Ishikawa (cell line): ENCODE measurements around the gene MRPL10.

Experiments used
- CEBPB ChIP-seq: IDR thresholded peaks from 2 replicates; pipeline ENCODE4 v1.6.1; 2012
- CREB1 ChIP-seq: IDR thresholded peaks from 2 replicates; pipeline ENCODE4 v1.6.1; 2012; ENCODE audit warnings: low read depth
- EGR1 ChIP-seq: IDR thresholded peaks from 2 replicates; pipeline ENCODE4 v1.6.1; 2012
- EP300 ChIP-seq: IDR thresholded peaks from 2 replicates; pipeline ENCODE4 v1.6.1; 2012; ENCODE audit warnings: borderline replicate concordance
- FOXM1 ChIP-seq: IDR thresholded peaks from 2 replicates; pipeline ENCODE4 v1.6.1; 2012; ENCODE audit warnings: low read depth, borderline replicate concordance
- NFIC ChIP-seq: IDR thresholded peaks from 2 replicates; pipeline ENCODE4 v1.6.1; 2012
- RAD21 ChIP-seq: IDR thresholded peaks from 2 replicates; pipeline ENCODE4 v1.6.1; 2012; ENCODE audit warnings: low read depth
- REST ChIP-seq: IDR thresholded peaks from 2 replicates; pipeline ENCODE4 v1.6.1; 2012; ENCODE audit warnings: low read depth, mild to moderate bottlenecking
- TAF1 ChIP-seq: IDR thresholded peaks from 2 replicates; pipeline ENCODE4 v1.6.1; 2012; ENCODE audit warnings: low read depth, mild to moderate bottlenecking
- TCF12 ChIP-seq: IDR thresholded peaks from 2 replicates; pipeline ENCODE4 v1.6.1; 2012; ENCODE audit warnings: low read depth
- TEAD4 ChIP-seq: IDR thresholded peaks from 2 replicates; pipeline ENCODE4 v1.6.1; 2012
- USF1 ChIP-seq: IDR thresholded peaks from 2 replicates; pipeline ENCODE4 v1.6.1; 2012
- YY1 ChIP-seq: IDR thresholded peaks from 2 replicates; pipeline ENCODE4 v1.6.1; 2012; ENCODE audit warnings: low read depth
- ZBTB7A ChIP-seq: IDR thresholded peaks from 2 replicates; pipeline ENCODE4 v1.6.1; 2012; ENCODE audit warnings: low read depth
- TF ChIP-seq, protein P1 (sequence below): IDR thresholded peaks from 2 replicates; pipeline ENCODE4 v1.6.1; 2012

Gene MRPL10

DNA sequence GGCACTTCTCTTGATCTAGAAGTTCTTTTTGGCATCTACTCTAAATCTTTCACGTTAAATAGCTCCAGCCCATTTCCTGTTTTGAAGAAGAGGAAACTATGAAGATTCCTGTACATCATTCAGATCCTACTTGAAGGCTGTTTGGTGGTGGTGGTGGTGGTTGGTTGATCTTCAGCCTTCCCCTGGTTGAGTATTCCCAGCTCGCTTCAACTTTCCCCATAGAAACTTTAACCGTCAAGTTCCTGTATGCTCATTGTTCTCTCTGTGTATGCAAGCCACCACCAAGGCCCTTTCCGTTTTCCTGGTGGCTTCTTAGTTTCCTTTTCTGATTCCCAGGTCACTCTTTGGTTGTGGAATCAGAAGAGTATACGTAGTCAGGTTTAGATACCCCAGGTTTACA lies 3.4 kb upstream of the MRPL10 start:
- TF ChIP-seq USF1 (no peak), YY1 (no peak), NFIC (no peak), TEAD4 (no peak), TCF12 (no peak), EGR1 (no peak), ZBTB7A (no peak), CREB1 (no peak), TAF1 (no peak), FOXM1 (no peak), REST (no peak)
- TF ChIP-seq, protein P1, sequence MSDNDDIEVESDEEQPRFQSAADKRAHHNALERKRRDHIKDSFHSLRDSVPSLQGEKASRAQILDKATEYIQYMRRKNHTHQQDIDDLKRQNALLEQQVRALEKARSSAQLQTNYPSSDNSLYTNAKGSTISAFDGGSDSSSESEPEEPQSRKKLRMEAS: no peak

GRCh38 chr17:47831934-47832327 lies 590 bp upstream of the MRPL10 start:
- TF ChIP-seq FOXM1: no peak
- no peak for TF ChIP-seq CREB1
- no peak for TF ChIP-seq EP300
- no peak for TF ChIP-seq TAF1
- no peak for TF ChIP-seq EGR1

DNA sequence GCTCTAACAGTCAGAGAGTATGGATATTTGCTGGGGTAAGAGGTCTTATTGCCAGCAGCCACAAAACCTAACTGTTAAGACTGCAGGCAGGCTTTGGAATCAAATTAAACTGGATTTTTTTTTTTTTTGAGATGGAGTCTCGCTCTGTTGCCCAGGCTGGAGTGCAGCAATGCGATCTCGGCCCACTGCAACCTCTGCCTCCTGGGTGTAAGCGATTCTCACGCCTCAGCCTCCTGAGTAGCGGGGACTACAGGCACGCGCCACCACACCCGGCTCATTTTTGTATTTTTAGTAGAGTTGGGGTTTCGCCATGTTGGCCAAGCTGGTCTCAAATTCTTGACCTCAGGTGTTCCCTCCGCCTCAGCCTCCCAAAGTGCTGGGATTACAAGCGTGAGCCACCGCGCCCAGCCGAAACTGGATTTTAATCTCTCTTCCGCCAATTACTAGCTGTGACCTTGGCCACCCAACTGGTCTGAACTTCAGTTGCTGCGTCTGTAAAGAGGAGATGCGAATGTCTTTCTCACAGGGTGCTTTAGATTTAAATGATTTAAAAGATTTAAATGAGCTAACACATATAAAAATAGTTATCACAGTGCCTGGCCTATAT lies 842 bp downstream of the MRPL10 start:
- TF ChIP-seq TCF12: no peak
- no peak for TF ChIP-seq RAD21
- no peak for TF ChIP-seq TEAD4
- no peak for TF ChIP-seq EGR1
- no peak for TF ChIP-seq CEBPB
- TF ChIP-seq, protein P1: no peak
- no peak for TF ChIP-seq YY1
- TF ChIP-seq NFIC: no peak
- no peak for TF ChIP-seq REST
- no peak for TF ChIP-seq USF1
- no peak for TF ChIP-seq ZBTB7A
- no peak for TF ChIP-seq FOXM1
- no peak for TF ChIP-seq EP300
- no peak for TF ChIP-seq TAF1
- TF ChIP-seq CREB1: no peak

- TF ChIP-seq TEAD4 (no peak), EP300 (no peak), TAF1 (no peak), YY1 (no peak), ZBTB7A (no peak), USF1 (no peak), REST (no peak), RAD21 (no peak), NFIC (no peak), CREB1 (no peak), EGR1 (no peak)
- TF ChIP-seq, protein P1: no peak
These were observed 1.5 kb downstream of the MRPL10 start for GRCh38 chr17:47829870-47830269.
